ENCODE results near the gene MOB1A.
A peak's percentile ranks its signal among the peaks of the same experiment; 100 is the strongest.
"Not testable (repeated sequence)": the region's sequence is repeated elsewhere in the genome, so short reads cannot be mapped to it uniquely, and the experiment has no call there.

The MOB1A gene

GRCh38 chr2:74198023-74198460 lies 19.4 kb upstream of the MOB1A start:
- peaks cover 31% of the 10 kb centered on the region for H3K4me1 ChIP-seq (ENCODE audit: control insufficient read depth, insufficient read depth, low read length)
- peak overlapping the region; percentile 90 for H3K9ac ChIP-seq (ENCODE audit: low read depth, low read length)
- no peaks in the 10 kb centered on the region for H3K27me3 ChIP-seq (ENCODE audit: control insufficient read depth, insufficient read depth, low read length)
- no peaks in the 10 kb centered on the region for H3K36me3 ChIP-seq (ENCODE audit: insufficient read depth, low read length)
- peak overlapping the region; percentile 95 for H3K4me2 ChIP-seq (ENCODE audit: low read length)
- H3K9me3 ChIP-seq (replicated peaks; ENCODE audit: low read length) = no peaks in the 10 kb centered on the region
- peak overlapping the region; percentile 80 for H3K4me3 ChIP-seq (ENCODE audit: low read length)

- no peak overlapping the region for H3K9ac ChIP-seq (ENCODE audit: low read depth, low read length)
- peaks cover 4% of the 10 kb centered on the region for H3K27me3 ChIP-seq (ENCODE audit: control insufficient read depth, insufficient read depth, low read length)
- no peaks in the 10 kb centered on the region for H3K9me3 ChIP-seq (replicated peaks; ENCODE audit: low read length)
These were observed 18.4 kb upstream of the MOB1A start for GRCh38 chr2:74197049-74197448.

GRCh38 chr2:74194799-74195198 lies 16.1 kb upstream of the MOB1A start:
- Histone ChIP-seq H3K4me1 (ENCODE audit: control insufficient read depth, insufficient read depth, low read length) (peaks cover 7% of the 10 kb centered on the region), H3K4me3 (ENCODE audit: low read length) (no peak overlapping the region), H3K9ac (ENCODE audit: low read depth, low read length) (no peak overlapping the region), H3K36me3 (ENCODE audit: insufficient read depth, low read length) (no peaks in the 10 kb centered on the region), H3K4me2 (ENCODE audit: low read length) (no peak overlapping the region), H3K9me3 (replicated peaks; ENCODE audit: low read length) (no peaks in the 10 kb centered on the region), H3K27me3 (ENCODE audit: control insufficient read depth, insufficient read depth, low read length) (peaks cover 13% of the 10 kb centered on the region)

More at GRCh38 chr2:74197049-74197448, 18.4 kb upstream of the MOB1A start:
- Histone ChIP-seq H3K36me3 (ENCODE audit: insufficient read depth, low read length) (no peaks in the 10 kb centered on the region), H3K4me2 (ENCODE audit: low read length) (no peak overlapping the region), H3K4me3 (ENCODE audit: low read length) (no peak overlapping the region), H3K4me1 (ENCODE audit: control insufficient read depth, insufficient read depth, low read length) (peaks cover 29% of the 10 kb centered on the region)

GRCh38 chr2:74191596-74192380 lies 13.1 kb upstream of the MOB1A start:
- no peak overlapping the region for H3K9ac ChIP-seq (ENCODE audit: low read depth, low read length)
- H3K36me3 ChIP-seq (ENCODE audit: insufficient read depth, low read length) = no peaks in the 10 kb centered on the region
- no peaks in the 10 kb centered on the region for H3K4me1 ChIP-seq (ENCODE audit: control insufficient read depth, insufficient read depth, low read length)
- no peak overlapping the region for H3K4me3 ChIP-seq (ENCODE audit: low read length)
- no peaks in the 10 kb centered on the region for H3K9me3 ChIP-seq (replicated peaks; ENCODE audit: low read length)
- H3K4me2 ChIP-seq (ENCODE audit: low read length) = no peak overlapping the region
- peaks cover 13% of the 10 kb centered on the region for H3K27me3 ChIP-seq (ENCODE audit: control insufficient read depth, insufficient read depth, low read length)

- no peaks in the 10 kb centered on the region for H3K36me3 ChIP-seq (ENCODE audit: insufficient read depth, low read length)
- H3K9ac ChIP-seq (ENCODE audit: low read depth, low read length) = no peak overlapping the region
- H3K4me3 ChIP-seq (ENCODE audit: low read length) = no peak overlapping the region
- no peak overlapping the region for H3K4me2 ChIP-seq (ENCODE audit: low read length)
- no peaks in the 10 kb centered on the region for H3K9me3 ChIP-seq (replicated peaks; ENCODE audit: low read length)
- H3K4me1 ChIP-seq (ENCODE audit: control insufficient read depth, insufficient read depth, low read length) = no peaks in the 10 kb centered on the region
- peaks cover 17% of the 10 kb centered on the region for H3K27me3 ChIP-seq (ENCODE audit: control insufficient read depth, insufficient read depth, low read length)
These were observed 10.0 kb upstream of the MOB1A start for GRCh38 chr2:74188696-74189095.

GRCh38 chr2:74188018-74188601 lies 9.4 kb upstream of the MOB1A start:
- Histone ChIP-seq H3K36me3 (ENCODE audit: insufficient read depth, low read length) (no peaks in the 10 kb centered on the region), H3K9ac (ENCODE audit: low read depth, low read length) (no peak overlapping the region), H3K4me3 (ENCODE audit: low read length) (no peak overlapping the region), H3K4me2 (ENCODE audit: low read length) (no peak overlapping the region), H3K9me3 (replicated peaks; ENCODE audit: low read length) (no peaks in the 10 kb centered on the region), H3K4me1 (ENCODE audit: control insufficient read depth, insufficient read depth, low read length) (no peaks in the 10 kb centered on the region), H3K27me3 (ENCODE audit: control insufficient read depth, insufficient read depth, low read length) (peaks cover 17% of the 10 kb centered on the region)

GRCh38 chr2:74186706-74187105 lies 8.0 kb upstream of the MOB1A start:
- not testable (repeated sequence) for H3K9ac ChIP-seq (ENCODE audit: low read depth, low read length); H3K9me3 ChIP-seq (replicated peaks; ENCODE audit: low read length); H3K27me3 ChIP-seq (ENCODE audit: control insufficient read depth, insufficient read depth, low read length); H3K4me2 ChIP-seq (ENCODE audit: low read length); H3K36me3 ChIP-seq (ENCODE audit: insufficient read depth, low read length); H3K4me1 ChIP-seq (ENCODE audit: control insufficient read depth, insufficient read depth, low read length); H3K4me3 ChIP-seq (ENCODE audit: low read length)

GRCh38 chr2:74186038-74186437 lies 7.4 kb upstream of the MOB1A start:
- Histone ChIP-seq H3K4me1 (ENCODE audit: control insufficient read depth, insufficient read depth, low read length) (no peaks in the 10 kb centered on the region), H3K9ac (ENCODE audit: low read depth, low read length) (no peak overlapping the region)

GRCh38 chr2:74183878-74184277 lies 5.2 kb upstream of the MOB1A start:
- Histone ChIP-seq H3K4me2 (ENCODE audit: low read length) (no peak overlapping the region), H3K36me3 (ENCODE audit: insufficient read depth, low read length) (no peaks in the 10 kb centered on the region), H3K9ac (ENCODE audit: low read depth, low read length) (no peak overlapping the region), H3K27me3 (ENCODE audit: control insufficient read depth, insufficient read depth, low read length) (peaks cover 4% of the 10 kb centered on the region), H3K9me3 (replicated peaks; ENCODE audit: low read length) (no peaks in the 10 kb centered on the region), H3K4me3 (ENCODE audit: low read length) (no peak overlapping the region), H3K4me1 (ENCODE audit: control insufficient read depth, insufficient read depth, low read length) (no peaks in the 10 kb centered on the region)

More at GRCh38 chr2:74186038-74186437, 7.4 kb upstream of the MOB1A start:
- Histone ChIP-seq H3K4me3 (ENCODE audit: low read length) (no peak overlapping the region), H3K9me3 (replicated peaks; ENCODE audit: low read length) (no peaks in the 10 kb centered on the region), H3K4me2 (ENCODE audit: low read length) (no peak overlapping the region), H3K27me3 (ENCODE audit: control insufficient read depth, insufficient read depth, low read length) (peaks cover 7% of the 10 kb centered on the region), H3K36me3 (ENCODE audit: insufficient read depth, low read length) (no peaks in the 10 kb centered on the region)

- Histone ChIP-seq H3K27me3 (ENCODE audit: control insufficient read depth, insufficient read depth, low read length) (peaks cover 4% of the 10 kb centered on the region), H3K4me3 (ENCODE audit: low read length) (no peak overlapping the region), H3K4me1 (ENCODE audit: control insufficient read depth, insufficient read depth, low read length) (peaks cover 6% of the 10 kb centered on the region), H3K9me3 (replicated peaks; ENCODE audit: low read length) (no peaks in the 10 kb centered on the region), H3K36me3 (ENCODE audit: insufficient read depth, low read length) (no peaks in the 10 kb centered on the region), H3K9ac (ENCODE audit: low read depth, low read length) (no peak overlapping the region), H3K4me2 (ENCODE audit: low read length) (no peak overlapping the region)
These were observed 3.1 kb upstream of the MOB1A start for GRCh38 chr2:74181739-74182138.

- H3K9ac ChIP-seq (ENCODE audit: low read depth, low read length) = peak overlapping the region; percentile 94
- peaks cover 8% of the 10 kb centered on the region for H3K4me1 ChIP-seq (ENCODE audit: control insufficient read depth, insufficient read depth, low read length)
- H3K4me3 ChIP-seq (ENCODE audit: low read length) = peak overlapping the region; percentile 83
- no peaks in the 10 kb centered on the region for H3K36me3 ChIP-seq (ENCODE audit: insufficient read depth, low read length)
- peaks cover 3% of the 10 kb centered on the region for H3K27me3 ChIP-seq (ENCODE audit: control insufficient read depth, insufficient read depth, low read length)
- no peaks in the 10 kb centered on the region for H3K9me3 ChIP-seq (replicated peaks; ENCODE audit: low read length)
- peak overlapping the region; percentile 84 for H3K4me2 ChIP-seq (ENCODE audit: low read length)
These were observed 585 bp upstream of the MOB1A start for GRCh38 chr2:74179063-74179865.
